Measurements from ENCODE around the gene GRIN2A.

GRCh38 chr16:9816644-9817043 lies 365.6 kb downstream of the GRIN2A start:
- TF ChIP-seq CTCF (IDR thresholded peaks at IDR 0.05): no peak
- no peak for TF ChIP-seq POLR2A (IDR thresholded peaks at IDR 0.05)

Measured in adrenal gland (tissue), 5 donors.